HG03175 (cell line): ENCODE data around the gene CGREF1.
A peak's percentile ranks its signal among the peaks of the same experiment; 100 is the strongest.

Experiments
- ATAC-seq: cut with Tn5 transposase; IDR thresholded peaks from one replicate; pipeline ENCODE4 v1.9.1; 2021; ENCODE audit warnings: mild to moderate bottlenecking, moderate library complexity; ENCODE audit not compliant: unreplicated experiment

The CGREF1 gene

GRCh38 chr2:27089111-27089954 is 29.6 kb downstream of the CGREF1 start:
- no peak for ATAC-seq

GRCh38 chr2:27088634-27089033 is 30.3 kb downstream of the CGREF1 start:
- no peak for ATAC-seq

GRCh38 chr2:27087823-27088410 is 31.0 kb downstream of the CGREF1 start:
- ATAC-seq: no peak

GRCh38 chr2:27086724-27087593 is 32.0 kb downstream of the CGREF1 start, which contains the start of gene KHK:
Gene KHK, plus strand, starts transcription at chr2:27086772. Its CDS starts 488 bp downstream, at chr2:27087260.
- ATAC-seq: no peak

GRCh38 chr2:27086090-27086723 is 32.7 kb downstream of the CGREF1 start:
- ATAC-seq: peak; percentile 83

GRCh38 chr2:27085673-27086089 is 33.2 kb downstream of the CGREF1 start:
- ATAC-seq: no peak

GRCh38 chr2:27085062-27085672 is 33.8 kb downstream of the CGREF1 start:
- ATAC-seq: no peak

GRCh38 chr2:27084297-27085061 is 34.4 kb downstream of the CGREF1 start:
- no peak for ATAC-seq

- ATAC-seq: no peak
These were observed 35.3 kb downstream of the CGREF1 start for GRCh38 chr2:27083410-27084296.

- no peak for ATAC-seq
These were observed 36.0 kb downstream of the CGREF1 start for GRCh38 chr2:27082773-27083409.

GRCh38 chr2:27081984-27082772 is 36.8 kb downstream of the CGREF1 start:
- no peak for ATAC-seq

GRCh38 chr2:27080603-27080936 is 38.4 kb downstream of the CGREF1 start:
- ATAC-seq: no peak

- no peak for ATAC-seq
These were observed 38.8 kb downstream of the CGREF1 start for GRCh38 chr2:27080140-27080469.

- no peak for ATAC-seq
These were observed 39.4 kb downstream of the CGREF1 start for GRCh38 chr2:27079233-27080139.

- no peak for ATAC-seq
These were observed 40.4 kb downstream of the CGREF1 start, which contains the start of gene EMILIN1 for GRCh38 chr2:27078267-27079194. Gene EMILIN1, plus strand, starts transcription at chr2:27078615. Its CDS starts 451 bp downstream, at chr2:27079066.
